Liver (tissue), 3 donors: ENCODE results near the gene SYS1.
A peak's percentile ranks its signal among the peaks of the same experiment; 100 is the strongest.

Experiments used
- ATF3 ChIP-seq: IDR thresholded peaks from 2 replicates; pipeline ENCODE4 v1.6.1; 2016; ENCODE audit warnings: antibody characterized with exemption
- CTCF ChIP-seq: fragments of 150-350 bp; IDR thresholded peaks from 2 replicates; pipeline ENCODE4 v1.5.1; 2017; ENCODE audit warnings: improper control_type of control experiment, low read depth, low read length; ENCODE audit not compliant: missing input control
- EGR1 ChIP-seq, 2 donors: IDR thresholded peaks; 2 replicates each; pipeline ENCODE4 v1.6.1; 2016 to 2018; ENCODE audit warnings: antibody characterized with exemption in 2 of 2, low read depth in 2 of 2
- FOXA1 ChIP-seq: IDR thresholded peaks from 2 replicates; pipeline ENCODE4 v1.6.1; 2016; ENCODE audit warnings: antibody characterized with exemption
- JUND ChIP-seq, 2 donors: IDR thresholded peaks; 2 replicates each; pipeline ENCODE4 v1.6.1; 2016; ENCODE audit warnings: antibody characterized with exemption in 2 of 2
- RAD21 ChIP-seq, 2 donors: IDR thresholded peaks; 2 replicates each; pipeline ENCODE4 v1.6.1; 2016; ENCODE audit warnings: antibody characterized with exemption in 2 of 2, mild to moderate bottlenecking in 2 of 2
- REST ChIP-seq: IDR thresholded peaks from 2 replicates; pipeline ENCODE4 v1.6.1; 2016; ENCODE audit warnings: antibody characterized with exemption, mild to moderate bottlenecking
- TAF1 ChIP-seq: conservative IDR thresholded peaks from 2 replicates; pipeline ENCODE4 v1.6.1; 2016; ENCODE audit warnings: antibody characterized with exemption, mild to moderate bottlenecking
- YY1 ChIP-seq: IDR thresholded peaks from 2 replicates; pipeline ENCODE4 v1.6.1; 2016; ENCODE audit warnings: antibody characterized with exemption, mild to moderate bottlenecking
- donor health status: healthy.
- donor health status: healthy.

GRCh38 chr20:45341579-45341938 is 21.4 kb upstream of the SYS1 start:
- TF ChIP-seq CTCF: no peak
- TF ChIP-seq ATF3: no peak
- TF ChIP-seq TAF1: no peak
- TF ChIP-seq REST: peak; percentile 23
- TF ChIP-seq RAD21 (IDR thresholded peaks at IDR 0.05): no peak
- TF ChIP-seq FOXA1: no peak
- TF ChIP-seq JUND (IDR thresholded peaks at IDR 0.05): no peak
- no peak for TF ChIP-seq EGR1 (IDR thresholded peaks at IDR 0.05; ENCODE audit: low read depth in 2 of 2)
- no peak for TF ChIP-seq YY1
